Inferior parietal cortex (tissue), 1 donor: ENCODE results near the gene LCOR.
"Not testable (repeated sequence)": the region's sequence is repeated elsewhere in the genome, so short reads cannot be mapped to it uniquely, and the experiment has no call there.

Experiments used
- DNase-seq: peaks from one replicate; pipeline ENCODE4 v3.0.0-alpha.2; 2016; ENCODE audit errors: extremely low spot score

Gene LCOR

GRCh38 chr10:96930469-96930868 is 98.4 kb downstream of the LCOR start:
- DNase-seq = no peak

GRCh38 chr10:96935148-96935547 is 103.0 kb downstream of the LCOR start:
- no peak for DNase-seq

- DNase-seq = no peak
These were observed 103.7 kb downstream of the LCOR start for GRCh38 chr10:96935810-96936209.

- not testable (repeated sequence) for DNase-seq
These were observed 111.1 kb downstream of the LCOR start for GRCh38 chr10:96943161-96943560.

- no peak for DNase-seq
These were observed 114.9 kb downstream of the LCOR start for GRCh38 chr10:96947036-96947435.

GRCh38 chr10:96949039-96949683 is 117.1 kb downstream of the LCOR start:
- no peak for DNase-seq

- DNase-seq = no peak
These were observed 119.9 kb downstream of the LCOR start for GRCh38 chr10:96951954-96952353.

GRCh38 chr10:96955794-96956193 is 123.7 kb downstream of the LCOR start:
- no peak for DNase-seq

- DNase-seq = no peak
These were observed 126.0 kb downstream of the LCOR start for GRCh38 chr10:96958071-96958470.

- DNase-seq = no peak
These were observed 127.6 kb downstream of the LCOR start for GRCh38 chr10:96959733-96960132.

GRCh38 chr10:96960872-96961271 is 128.8 kb downstream of the LCOR start:
- no peak for DNase-seq

- peak; percentile 13 for DNase-seq
These were observed 132.0 kb downstream of the LCOR start for GRCh38 chr10:96964131-96964530.

- no peak for DNase-seq
These were observed 135.7 kb downstream of the LCOR start for GRCh38 chr10:96967847-96968246.

- no peak for DNase-seq
These were observed 136.8 kb downstream of the LCOR start for GRCh38 chr10:96968682-96969423.

GRCh38 chr10:96971324-96971723 is 139.2 kb downstream of the LCOR start:
- DNase-seq = no peak

GRCh38 chr10:96972264-96972663 is 140.2 kb downstream of the LCOR start:
- DNase-seq = no peak

- no peak for DNase-seq
These were observed 142.0 kb downstream of the LCOR start for GRCh38 chr10:96973809-96974747.

GRCh38 chr10:96975136-96975535 is 143.0 kb downstream of the LCOR start:
- DNase-seq = no peak

- no peak for DNase-seq
These were observed 146.6 kb downstream of the LCOR start for GRCh38 chr10:96978621-96979154.

- DNase-seq = no peak
These were observed 150.2 kb downstream of the LCOR start for GRCh38 chr10:96982149-96982930.

GRCh38 chr10:96984541-96985131 is 152.5 kb downstream of the LCOR start:
- DNase-seq = no peak
